ENCODE measurements around the gene LILRB2. TPM values are rescaled to one million over a fixed set of nuclear protein-coding genes. Genes with fewer than 3 reads are reported as not detected.

LILRB2 gene
- total and polyA plus RNA-seq, 9 of the 15 experiments (the other 6 are each of a cell fraction or from before 2014, with no cell fraction given), result not detected

- TF ChIP-seq, protein P1, sequence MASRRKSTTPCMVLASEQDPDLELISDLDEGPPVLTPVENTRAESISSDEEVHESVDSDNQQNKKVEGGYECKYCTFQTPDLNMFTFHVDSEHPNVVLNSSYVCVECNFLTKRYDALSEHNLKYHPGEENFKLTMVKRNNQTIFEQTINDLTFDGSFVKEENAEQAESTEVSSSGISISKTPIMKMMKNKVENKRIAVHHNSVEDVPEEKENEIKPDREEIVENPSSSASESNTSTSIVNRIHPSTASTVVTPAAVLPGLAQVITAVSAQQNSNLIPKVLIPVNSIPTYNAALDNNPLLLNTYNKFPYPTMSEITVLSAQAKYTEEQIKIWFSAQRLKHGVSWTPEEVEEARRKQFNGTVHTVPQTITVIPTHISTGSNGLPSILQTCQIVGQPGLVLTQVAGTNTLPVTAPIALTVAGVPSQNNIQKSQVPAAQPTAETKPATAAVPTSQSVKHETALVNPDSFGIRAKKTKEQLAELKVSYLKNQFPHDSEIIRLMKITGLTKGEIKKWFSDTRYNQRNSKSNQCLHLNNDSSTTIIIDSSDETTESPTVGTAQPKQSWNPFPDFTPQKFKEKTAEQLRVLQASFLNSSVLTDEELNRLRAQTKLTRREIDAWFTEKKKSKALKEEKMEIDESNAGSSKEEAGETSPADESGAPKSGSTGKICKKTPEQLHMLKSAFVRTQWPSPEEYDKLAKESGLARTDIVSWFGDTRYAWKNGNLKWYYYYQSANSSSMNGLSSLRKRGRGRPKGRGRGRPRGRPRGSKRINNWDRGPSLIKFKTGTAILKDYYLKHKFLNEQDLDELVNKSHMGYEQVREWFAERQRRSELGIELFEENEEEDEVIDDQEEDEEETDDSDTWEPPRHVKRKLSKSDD (conservative IDR thresholded peaks at IDR 0.05; ENCODE audit: low read length), result no peak
- no peak for TF ChIP-seq ETV6 (IDR thresholded peaks at IDR 0.05; ENCODE audit: borderline replicate concordance in 1 of 2, low read depth in 2 of 2, low read length in 1 of 2)
- TF ChIP-seq ETV6 (CRISPR knock-in tag; IDR thresholded peaks at IDR 0.05; ENCODE audit: borderline replicate concordance), result no peak
- TF ChIP-seq E2F4 (CRISPR knock-in tag; IDR thresholded peaks at IDR 0.05; ENCODE audit: low read depth), result no peak
- TF ChIP-seq ZNF79 (CRISPR knock-in tag; IDR thresholded peaks at IDR 0.05; ENCODE audit: low read depth), result no peak
- TF ChIP-seq ZNF41 (CRISPR knock-in tag; conservative IDR thresholded peaks at IDR 0.05), result no peak
- no peak for TF ChIP-seq ZNF124 (CRISPR knock-in tag; IDR thresholded peaks at IDR 0.05)
- TF ChIP-seq HDAC1 (IDR thresholded peaks at IDR 0.05), result no peak
- TF ChIP-seq BACH1 (tag; IDR thresholded peaks at IDR 0.05), result no peak
- TF ChIP-seq ATF6 (CRISPR knock-in tag; IDR thresholded peaks at IDR 0.05), result no peak
- no peak for TF ChIP-seq ZNF232 (CRISPR knock-in tag; IDR thresholded peaks at IDR 0.05)
- TF ChIP-seq STAG1 (CRISPR knock-in tag; IDR thresholded peaks at IDR 0.05; ENCODE audit: borderline replicate concordance), result no peak
- TF ChIP-seq KLF1 (tag; IDR thresholded peaks at IDR 0.05), result no peak
- no peak for TF ChIP-seq NCOA6 (IDR thresholded peaks at IDR 0.05)
- no peak for TF ChIP-seq PYGO2 (tag; IDR thresholded peaks at IDR 0.05)
- no peak for TF ChIP-seq NR3C1 (CRISPR knock-in tag; IDR thresholded peaks at IDR 0.05)
- TF ChIP-seq NEUROD1 (IDR thresholded peaks at IDR 0.05; ENCODE audit: borderline replicate concordance, low read depth, low read length, partially characterized antibody), result no peak
- no peak for TF ChIP-seq MECOM (CRISPR knock-in tag; IDR thresholded peaks at IDR 0.05)
These were observed 44.3 kb upstream of the LILRB2 start (continued) for GRCh38 chr19:54325194-54325621.
